GM18505 (cell line): Measurements from ENCODE around the gene FAXDC2.
"Not testable (repeated sequence)": the region's sequence is repeated elsewhere in the genome, so short reads cannot be mapped to it uniquely, and the experiment has no call there.

Experiments
- ATAC-seq: cut with Tn5 transposase; IDR thresholded peaks from one replicate; pipeline ENCODE4 v1.9.1; 2021; ENCODE audit not compliant: unreplicated experiment
- POLR2A ChIP-seq: IDR thresholded peaks from 4 replicates; pipeline ENCODE4 v1.6.1; 2011; ENCODE audit warnings: borderline replicate concordance; ENCODE audit not compliant: insufficient read depth, insufficient read length; ENCODE audit errors: extremely low read depth

FAXDC2 gene

GRCh38 chr5:154830596-154830995, 19.8 kb downstream of the FAXDC2 start:
- ATAC-seq: no peak
- no peak for TF ChIP-seq POLR2A

GRCh38 chr5:154830219-154830595, 20.2 kb downstream of the FAXDC2 start:
- no peak for TF ChIP-seq POLR2A
- ATAC-seq: no peak

GRCh38 chr5:154829589-154830218, 20.7 kb downstream of the FAXDC2 start:
- no peak for ATAC-seq

GRCh38 chr5:154829181-154829588, 21.2 kb downstream of the FAXDC2 start:
- TF ChIP-seq POLR2A: no peak
- no peak for ATAC-seq

More at GRCh38 chr5:154829589-154830218, 20.7 kb downstream of the FAXDC2 start:
- no peak for TF ChIP-seq POLR2A

- no peak for TF ChIP-seq POLR2A
- ATAC-seq: no peak
Observed at GRCh38 chr5:154824070-154824469, 26.3 kb downstream of the FAXDC2 start.

- ATAC-seq: no peak
Observed at GRCh38 chr5:154823605-154824004, 26.8 kb downstream of the FAXDC2 start.

GRCh38 chr5:154822896-154823295, 27.5 kb downstream of the FAXDC2 start:
- ATAC-seq: not testable (repeated sequence)

More at GRCh38 chr5:154823605-154824004, 26.8 kb downstream of the FAXDC2 start:
- TF ChIP-seq POLR2A: no peak

- no peak for ATAC-seq
- TF ChIP-seq POLR2A: no peak
Observed at GRCh38 chr5:154820383-154820782, 30.0 kb downstream of the FAXDC2 start.

- no peak for TF ChIP-seq POLR2A
- ATAC-seq: no peak
Observed at GRCh38 chr5:154819546-154819945, 30.9 kb downstream of the FAXDC2 start.

GRCh38 chr5:154818471-154819116, 31.8 kb downstream of the FAXDC2 start:
- no peak for TF ChIP-seq POLR2A
- ATAC-seq: no peak

- TF ChIP-seq POLR2A: no peak
- no peak for ATAC-seq
Observed at GRCh38 chr5:154817815-154818214, 32.6 kb downstream of the FAXDC2 start.

GRCh38 chr5:154816891-154817492, 33.4 kb downstream of the FAXDC2 start:
- no peak for TF ChIP-seq POLR2A
- ATAC-seq: no peak

GRCh38 chr5:154815684-154816247, 34.6 kb downstream of the FAXDC2 start:
- ATAC-seq: no peak
- TF ChIP-seq POLR2A: no peak

- no peak for ATAC-seq
- TF ChIP-seq POLR2A: no peak
Observed at GRCh38 chr5:154815025-154815424, 35.4 kb downstream of the FAXDC2 start.
